DOHH2 (cell line): ENCODE measurements around the gene SNW1.

Experiments used
- EZH2phosphoT487 ChIP-seq: fragments of 200-600 bp; sonication (generic); IDR thresholded peaks from 2 replicates; pipeline ENCODE4 v1.6.1; 2017; ENCODE audit warnings: borderline replicate concordance, mild to moderate bottlenecking, antibody characterized with exemption, low read length, moderate library complexity, mixed read lengths
- TF ChIP-seq, protein P1 (sequence below): fragments of 200-600 bp; sonication (generic); IDR thresholded peaks from one replicate; pipeline ENCODE4 v1.5.1; 2014; ENCODE audit warnings: antibody characterized with exemption, mild to moderate bottlenecking, low read depth, low read length; ENCODE audit not compliant: poor library complexity, severe bottlenecking

DNA sequence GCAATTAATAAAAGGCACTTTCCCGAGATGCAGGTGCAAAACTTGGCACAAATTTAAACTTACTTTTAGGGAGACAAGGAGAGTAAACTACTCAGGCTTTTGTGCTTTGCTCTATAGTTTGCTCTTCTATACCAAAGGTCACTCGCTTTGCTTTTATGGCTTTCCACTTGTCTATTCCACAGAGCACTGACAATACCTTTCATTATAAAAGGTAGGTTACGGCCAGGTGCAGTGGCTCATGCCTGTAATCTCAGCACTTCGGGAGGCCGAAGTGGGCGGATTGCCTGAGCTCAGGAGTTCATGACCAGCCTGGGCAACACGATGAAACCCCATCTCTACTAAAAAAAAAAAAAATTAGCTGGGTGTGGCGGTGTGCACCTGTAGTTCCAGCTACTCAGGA lies 86.0 kb downstream of the SNW1 start:
- TF ChIP-seq, protein P1, sequence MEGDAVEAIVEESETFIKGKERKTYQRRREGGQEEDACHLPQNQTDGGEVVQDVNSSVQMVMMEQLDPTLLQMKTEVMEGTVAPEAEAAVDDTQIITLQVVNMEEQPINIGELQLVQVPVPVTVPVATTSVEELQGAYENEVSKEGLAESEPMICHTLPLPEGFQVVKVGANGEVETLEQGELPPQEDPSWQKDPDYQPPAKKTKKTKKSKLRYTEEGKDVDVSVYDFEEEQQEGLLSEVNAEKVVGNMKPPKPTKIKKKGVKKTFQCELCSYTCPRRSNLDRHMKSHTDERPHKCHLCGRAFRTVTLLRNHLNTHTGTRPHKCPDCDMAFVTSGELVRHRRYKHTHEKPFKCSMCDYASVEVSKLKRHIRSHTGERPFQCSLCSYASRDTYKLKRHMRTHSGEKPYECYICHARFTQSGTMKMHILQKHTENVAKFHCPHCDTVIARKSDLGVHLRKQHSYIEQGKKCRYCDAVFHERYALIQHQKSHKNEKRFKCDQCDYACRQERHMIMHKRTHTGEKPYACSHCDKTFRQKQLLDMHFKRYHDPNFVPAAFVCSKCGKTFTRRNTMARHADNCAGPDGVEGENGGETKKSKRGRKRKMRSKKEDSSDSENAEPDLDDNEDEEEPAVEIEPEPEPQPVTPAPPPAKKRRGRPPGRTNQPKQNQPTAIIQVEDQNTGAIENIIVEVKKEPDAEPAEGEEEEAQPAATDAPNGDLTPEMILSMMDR, result no peak
- no peak for TF ChIP-seq EZH2phosphoT487
